DND-41 (cell line): ENCODE measurements around the gene RAB11FIP3.

Experiments used
- ATAC-seq: fragments of 200-7000 bp; cut with Tn5 transposase; 3 replicates; pipeline ENCODE4 v1.9.1; 2021; ENCODE audit warnings: low read depth; ENCODE audit not compliant: insufficient read depth
- DNase-seq: peaks from one replicate; pipeline ENCODE4 v3.0.0-alpha.2; 2020
- H2AFZ ChIP-seq: 2 replicates; pipeline ENCODE4 v1.6.0; 2012; ENCODE audit warnings: low read depth, low read length
- H3K27ac ChIP-seq: 2 replicates; pipeline ENCODE4 v1.5.1; 2012; ENCODE audit warnings: low read length, inconsistent platforms
- H3K27me3 ChIP-seq: fragments of 200-600 bp; sonication (generic); 2 replicates; pipeline ENCODE4 v1.6.0; 2012; ENCODE audit warnings: low read length, mild to moderate bottlenecking, inconsistent platforms; ENCODE audit not compliant: insufficient read depth, poor library complexity
- H3K36me3 ChIP-seq: 2 replicates; pipeline ENCODE4 v1.5.1; 2012; ENCODE audit warnings: low read length, inconsistent platforms; ENCODE audit not compliant: insufficient read depth
- H3K4me1 ChIP-seq: 2 replicates; pipeline ENCODE4 v1.5.1; 2012; ENCODE audit warnings: mild to moderate bottlenecking, low read length; ENCODE audit not compliant: insufficient read depth
- H3K4me2 ChIP-seq: 2 replicates; pipeline ENCODE4 v1.6.0; 2012; ENCODE audit warnings: mild to moderate bottlenecking, moderate library complexity, low read length, inconsistent platforms; ENCODE audit not compliant: insufficient read depth
- H3K4me3 ChIP-seq, 2 experiments: fragments of 200-600 bp in 1 of 2; shearing (Covaris generic) in 1 of 2; 2 replicates each; pipeline ENCODE4 v1.5.1; 2012 to 2016; ENCODE audit warnings: inconsistent platforms in 2 of 2, low read length in 2 of 2, mild to moderate bottlenecking in 2 of 2, low read depth in 1 of 2, moderate library complexity in 1 of 2
- H3K79me2 ChIP-seq: 2 replicates; pipeline ENCODE4 v1.6.0; 2012; ENCODE audit warnings: low read length, inconsistent platforms; ENCODE audit not compliant: insufficient read depth
- H3K9ac ChIP-seq: 2 replicates; pipeline ENCODE4 v1.6.0; 2012; ENCODE audit warnings: low read depth, mild to moderate bottlenecking, inconsistent platforms, low read length, moderate library complexity
- H3K9me3 ChIP-seq: 2 replicates; pipeline ENCODE4 v1.5.1; 2012; ENCODE audit warnings: low read length, moderate library complexity, mild to moderate bottlenecking, inconsistent platforms; ENCODE audit not compliant: insufficient read depth, severe bottlenecking
- H4K20me1 ChIP-seq: 2 replicates; pipeline ENCODE4 v1.6.0; 2012; ENCODE audit warnings: low read length; ENCODE audit not compliant: insufficient read depth
- CTCF ChIP-seq: IDR thresholded peaks from 2 replicates; pipeline ENCODE4 v1.5.1; 2012; ENCODE audit warnings: borderline replicate concordance, low read length, moderate library complexity, mild to moderate bottlenecking; ENCODE audit not compliant: poor library complexity, severe bottlenecking; ENCODE audit errors: extremely low read depth
- EZH2 ChIP-seq: IDR thresholded peaks from 3 replicates; pipeline ENCODE4 v1.6.1; 2012; ENCODE audit warnings: borderline replicate concordance, low read depth, mild to moderate bottlenecking, moderate library complexity, low read length, inconsistent platforms; ENCODE audit not compliant: severe bottlenecking

RAB11FIP3 gene

GRCh38 chr16:396199-396598 lies 29.2 kb upstream of the RAB11FIP3 start:
- Histone ChIP-seq H2AFZ (peak overlapping the region; percentile 78), H3K9me3 (no peaks in the 10 kb centered on the region), H3K4me3 (peak overlapping the region; percentile 27 to 64), H3K79me2 (peaks cover 44% of the 10 kb centered on the region), H3K4me1 (peaks cover 56% of the 10 kb centered on the region), H3K9ac (peak overlapping the region; percentile 66), H3K27ac (peak overlapping the region; percentile 85), H3K4me2 (peak overlapping the region; percentile 73), H3K27me3 (no peaks in the 10 kb centered on the region), H4K20me1 (peaks cover 25% of the 10 kb centered on the region), H3K36me3 (peaks cover 30% of the 10 kb centered on the region)
- DNase-seq (no peak), ATAC-seq (no peak)
- TF ChIP-seq CTCF: no peak
- no peak for TF ChIP-seq EZH2

- peak overlapping the region; percentile 66 for H3K9ac ChIP-seq
- peak; percentile 79 for DNase-seq
- H3K9me3 ChIP-seq: no peaks in the 10 kb centered on the region
- ATAC-seq: peak; percentile 62
- H3K4me2 ChIP-seq: peak overlapping the region; percentile 73
- peaks cover 55% of the 10 kb centered on the region for H3K4me1 ChIP-seq
- peak overlapping the region; percentile 78 for H2AFZ ChIP-seq
- peaks cover 30% of the 10 kb centered on the region for H3K36me3 ChIP-seq
- TF ChIP-seq EZH2: no peak
- no peak for TF ChIP-seq CTCF
- H3K27me3 ChIP-seq: no peaks in the 10 kb centered on the region
- peaks cover 25% of the 10 kb centered on the region for H4K20me1 ChIP-seq
- H3K4me3 ChIP-seq: peak overlapping the region; percentile 27 to 64
- H3K79me2 ChIP-seq: peaks cover 47% of the 10 kb centered on the region
- H3K27ac ChIP-seq: peak overlapping the region; percentile 85
These were observed 28.8 kb upstream of the RAB11FIP3 start for GRCh38 chr16:396605-397004.

- peak within 1 kb of the TSS; percentile 85 for H3K27ac ChIP-seq
- ATAC-seq: peak; percentile 38
- peaks cover 30% of the 10 kb centered on the region for H3K36me3 ChIP-seq
- peaks cover 50% of the 10 kb centered on the region for H3K79me2 ChIP-seq
- H3K4me2 ChIP-seq: peak within 1 kb of the TSS; percentile 73
- peak within 1 kb of the TSS; percentile 66 for H3K9ac ChIP-seq
- H3K9me3 ChIP-seq: no peaks in the 10 kb centered on the region
- H3K4me1 ChIP-seq: peaks cover 55% of the 10 kb centered on the region
- TF ChIP-seq CTCF (no peak), EZH2 (no peak)
- DNase-seq: peak; percentile 52
- H3K4me3 ChIP-seq: peak within 1 kb of the TSS; percentile 47 to 64
- H4K20me1 ChIP-seq: peaks cover 25% of the 10 kb centered on the region
- H3K27me3 ChIP-seq: no peaks in the 10 kb centered on the region
- H2AFZ ChIP-seq: peak within 1 kb of the TSS; percentile 78
These were observed 28.3 kb upstream of the RAB11FIP3 start, which contains the start of gene NME4 for GRCh38 chr16:397135-397661. NME4 (plus strand) TSS chr16:397199; CDS start chr16:397223, 24 bp downstream.
